GM06990 (cell line): Measurements from ENCODE around the gene UFM1.
A peak's percentile ranks its signal among the peaks of the same experiment; 100 is the strongest.

ENCODE experiments used
- DNase-seq: peaks from one replicate; pipeline ENCODE4 v3.0.0-alpha.2; 2011; ENCODE audit not compliant: insufficient read length; ENCODE audit errors: extremely low read depth
- H3K27me3 ChIP-seq: replicated peaks from 2 replicates; pipeline ENCODE4 v1.6.0; 2011; ENCODE audit warnings: low read length; ENCODE audit not compliant: control insufficient read depth, insufficient read depth
- H3K36me3 ChIP-seq: 2 replicates; pipeline ENCODE4 v1.5.1; 2011; ENCODE audit warnings: low read length; ENCODE audit not compliant: control insufficient read depth, insufficient read depth
- H3K4me3 ChIP-seq: replicated peaks from 2 replicates; pipeline ENCODE4 v1.5.1; 2011; ENCODE audit warnings: low read depth, mild to moderate bottlenecking, control low read depth, low read length
- CTCF ChIP-seq: IDR thresholded peaks from 2 replicates; pipeline ENCODE4 v1.5.1; 2011; ENCODE audit warnings: low read length, control low read depth, mild to moderate bottlenecking, inconsistent platforms; ENCODE audit not compliant: insufficient read depth, poor library complexity, severe bottlenecking

UFM1 gene

GRCh38 chr13:38340624-38341023 is 9.0 kb upstream of the UFM1 start:
- Histone ChIP-seq H3K36me3 (no peaks in the 10 kb centered on the region), H3K4me3 (no peak overlapping the region), H3K27me3 (no peaks in the 10 kb centered on the region)
- no peak for DNase-seq
- no peak for TF ChIP-seq CTCF

- no peaks in the 10 kb centered on the region for H3K27me3 ChIP-seq
- no peak for TF ChIP-seq CTCF
- DNase-seq, result no peak
- H3K36me3 ChIP-seq, result no peaks in the 10 kb centered on the region
- H3K4me3 ChIP-seq, result no peak overlapping the region
Measured at GRCh38 chr13:38341149-38341692, 8.4 kb upstream of the UFM1 start.

GRCh38 chr13:38346764-38347163 is 2.9 kb upstream of the UFM1 start:
- TF ChIP-seq CTCF, result no peak
- DNase-seq, result no peak
- no peaks in the 10 kb centered on the region; the same call in 1 of the 2 replicates for H3K36me3 ChIP-seq
- H3K27me3 ChIP-seq, result no peaks in the 10 kb centered on the region
- no peak overlapping the region for H3K4me3 ChIP-seq

- Histone ChIP-seq H3K4me3 (peak overlapping the region; percentile 81), H3K36me3 (no peaks in the 10 kb centered on the region; the same call in 1 of the 2 replicates), H3K27me3 (no peaks in the 10 kb centered on the region)
- peak; percentile 4 for DNase-seq
- no peak for TF ChIP-seq CTCF
Measured at GRCh38 chr13:38348861-38349389, 726 bp upstream of the UFM1 start.

- no peaks in the 10 kb centered on the region; the same call in 1 of the 2 replicates for H3K36me3 ChIP-seq
- TF ChIP-seq CTCF, result no peak
- no peaks in the 10 kb centered on the region for H3K27me3 ChIP-seq
- DNase-seq, result no peak
- H3K4me3 ChIP-seq, result peak overlapping the region; percentile 81
Measured at GRCh38 chr13:38350114-38350617, 515 bp downstream of the UFM1 start.
